ENCODE data around the gene APBB2.

APBB2 gene

GRCh38 chr4:41142376-41143310, 71.7 kb downstream of the APBB2 start:
- DNase-seq (ENCODE audit: low read depth in 1 of 2, low spot score in 1 of 2), result no peak

GRCh38 chr4:41141900-41142299, 72.4 kb downstream of the APBB2 start:
- no peak for DNase-seq (ENCODE audit: low read depth in 1 of 2, low spot score in 1 of 2)

GRCh38 chr4:41140410-41140809, 73.9 kb downstream of the APBB2 start:
- DNase-seq (ENCODE audit: low read depth in 1 of 2, low spot score in 1 of 2), result no peak

- no peak for DNase-seq (ENCODE audit: low read depth in 1 of 2, low spot score in 1 of 2)
Measured at GRCh38 chr4:41137879-41138278, 76.5 kb downstream of the APBB2 start.

GRCh38 chr4:41136456-41136855, 77.9 kb downstream of the APBB2 start:
- no peak for DNase-seq (ENCODE audit: low read depth in 1 of 2, low spot score in 1 of 2)

DNA sequence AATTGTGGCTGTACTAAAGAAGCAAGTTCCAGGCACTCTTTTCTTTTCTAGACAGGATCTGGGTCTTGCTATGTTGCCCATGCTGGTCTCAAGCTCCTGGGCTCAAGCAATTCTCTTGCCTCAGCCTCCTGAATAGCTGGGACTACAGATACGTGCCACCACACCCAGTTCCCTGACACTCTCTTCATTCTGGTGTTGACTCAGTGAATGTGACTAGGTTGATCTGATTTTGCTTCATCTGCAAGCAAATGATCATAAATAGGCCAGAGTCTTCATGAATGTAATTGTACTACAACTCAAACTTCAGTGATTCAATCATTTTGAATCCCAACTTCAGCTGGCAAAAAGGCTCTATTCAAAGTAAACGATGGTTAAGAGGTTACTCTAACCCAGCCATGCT, 78.5 kb downstream of the APBB2 start:
- DNase-seq (ENCODE audit: low read depth in 1 of 2, low spot score in 1 of 2), result no peak

GRCh38 chr4:41134581-41134980, 79.8 kb downstream of the APBB2 start:
- DNase-seq (ENCODE audit: low read depth in 1 of 2, low spot score in 1 of 2), result no peak

DNA sequence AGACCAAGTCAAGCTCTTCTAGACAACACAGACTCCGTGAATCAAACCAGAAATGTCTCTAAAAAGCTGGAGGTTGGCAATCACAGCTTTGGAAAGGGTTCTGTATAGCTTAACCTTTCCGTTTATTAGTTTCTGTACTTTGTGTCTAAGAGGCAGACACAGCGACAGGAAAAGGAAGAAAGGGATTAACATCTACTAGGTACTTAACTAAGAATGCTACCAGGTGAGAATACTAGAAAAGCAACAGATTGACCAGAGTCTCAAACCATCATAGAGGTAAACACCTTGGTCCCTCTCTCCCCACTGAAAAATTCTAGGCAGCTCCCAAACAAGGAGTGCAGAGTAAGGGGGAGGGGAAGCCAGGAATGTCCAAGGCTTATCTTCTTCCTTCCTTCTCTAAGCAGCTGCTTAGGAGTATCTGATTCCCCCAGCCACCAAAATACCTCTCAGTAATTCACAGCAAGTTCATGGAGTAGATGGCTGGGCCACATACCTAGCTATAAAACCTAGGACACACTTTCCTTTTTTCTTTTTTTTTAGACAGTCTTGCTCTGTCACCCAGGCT, 80.8 kb downstream of the APBB2 start:
- DNase-seq (ENCODE audit: low read depth in 1 of 2, low spot score in 1 of 2), result no peak

DNA sequence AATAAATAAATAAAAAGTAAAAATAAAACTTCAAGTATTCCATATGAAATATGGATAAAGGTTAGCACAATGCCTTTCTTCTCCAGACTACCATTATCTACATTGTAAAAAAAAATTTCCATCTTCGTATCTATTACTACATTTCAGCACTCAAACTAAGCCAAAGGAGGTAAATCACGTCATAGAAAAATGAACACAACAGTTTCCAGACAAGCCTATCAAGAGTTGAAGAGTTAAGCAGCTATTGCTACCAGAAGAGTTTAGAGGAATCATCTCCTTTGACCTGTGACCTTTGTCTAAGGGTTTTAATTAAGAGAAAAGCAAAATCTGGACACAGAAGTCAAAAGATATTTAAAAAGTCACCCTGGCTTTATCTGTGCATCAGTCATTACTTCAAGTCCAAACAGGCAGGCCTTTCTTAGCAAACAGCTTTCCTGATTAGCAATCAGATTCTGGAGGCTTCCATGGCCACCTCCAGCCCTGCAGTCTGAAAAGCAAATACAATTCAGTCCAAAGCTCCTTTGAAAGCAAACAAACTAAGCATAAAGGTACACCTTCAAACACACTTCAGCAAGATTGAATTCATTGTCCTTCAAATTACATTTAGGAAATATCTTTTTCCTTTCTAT, 82.2 kb downstream of the APBB2 start:
- no peak for DNase-seq (ENCODE audit: low read depth in 1 of 2, low spot score in 1 of 2)

DNA sequence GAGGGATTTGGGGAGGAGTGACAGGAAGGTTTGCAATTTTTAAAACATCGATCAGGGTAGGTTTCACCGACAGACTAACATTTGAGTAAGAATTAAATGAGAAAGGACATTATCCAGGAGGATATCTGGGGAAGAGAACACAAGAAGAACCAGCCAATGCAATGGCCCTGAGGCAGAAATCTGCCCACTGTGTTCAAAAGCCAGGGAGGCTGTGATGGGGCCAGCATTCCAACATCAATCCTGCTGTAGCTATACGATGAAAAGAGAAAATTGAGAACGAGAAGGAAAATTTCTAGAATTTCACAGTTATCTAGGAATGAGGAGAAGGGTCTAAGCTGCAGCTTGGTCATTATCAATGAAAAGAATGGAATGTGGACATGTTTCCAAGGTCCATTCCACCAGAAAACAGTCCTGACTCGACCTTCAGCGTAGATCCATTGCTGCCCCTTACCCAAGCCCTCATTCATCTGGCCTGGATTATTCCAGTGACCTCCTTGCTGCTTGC, 84.4 kb downstream of the APBB2 start:
- DNase-seq (ENCODE audit: low read depth in 1 of 2, low spot score in 1 of 2), result no peak

GRCh38 chr4:41129128-41129754, 85.1 kb downstream of the APBB2 start:
- DNase-seq (ENCODE audit: low read depth in 1 of 2, low spot score in 1 of 2), result no peak

DNA sequence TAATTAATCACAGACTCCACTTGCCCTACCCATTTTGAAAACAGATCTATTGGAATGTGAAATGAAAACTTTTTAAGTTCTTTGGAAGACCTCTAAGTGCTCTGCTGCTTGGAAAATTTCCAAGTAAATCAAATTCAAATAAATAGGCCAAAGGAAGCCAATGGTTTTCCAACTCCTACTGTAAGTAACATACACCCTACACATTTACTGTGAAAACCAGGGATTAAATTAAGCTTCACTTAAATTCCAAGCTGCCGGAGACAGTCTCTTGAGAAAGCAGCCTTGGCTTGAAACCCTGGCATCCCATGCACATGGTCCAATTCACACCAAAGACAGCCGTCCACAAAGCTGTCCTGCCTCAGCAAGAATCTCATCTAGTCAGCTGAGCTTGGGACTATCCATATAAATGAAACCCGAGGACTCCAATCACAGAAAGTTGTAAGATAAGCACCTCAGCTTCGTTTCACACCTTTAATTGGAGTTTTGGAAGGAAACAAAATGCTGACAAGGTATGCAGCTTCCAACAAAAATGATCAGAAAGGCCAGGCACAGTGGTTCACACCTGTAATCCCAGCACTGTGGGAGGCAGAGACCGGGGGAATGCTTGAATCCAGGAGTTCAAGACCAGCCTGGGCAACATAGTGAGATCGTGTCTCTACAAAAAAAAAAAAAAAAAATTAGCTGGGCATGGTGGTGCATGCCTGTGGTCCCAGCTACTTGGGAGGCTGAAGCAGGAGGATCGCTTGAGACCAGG, 88.6 kb downstream of the APBB2 start:
- no peak for DNase-seq (ENCODE audit: low read depth in 1 of 2, low spot score in 1 of 2)

- no peak for DNase-seq (ENCODE audit: low read depth in 1 of 2, low spot score in 1 of 2)
Measured at GRCh38 chr4:41124916-41125548, 89.3 kb downstream of the APBB2 start.

DNA sequence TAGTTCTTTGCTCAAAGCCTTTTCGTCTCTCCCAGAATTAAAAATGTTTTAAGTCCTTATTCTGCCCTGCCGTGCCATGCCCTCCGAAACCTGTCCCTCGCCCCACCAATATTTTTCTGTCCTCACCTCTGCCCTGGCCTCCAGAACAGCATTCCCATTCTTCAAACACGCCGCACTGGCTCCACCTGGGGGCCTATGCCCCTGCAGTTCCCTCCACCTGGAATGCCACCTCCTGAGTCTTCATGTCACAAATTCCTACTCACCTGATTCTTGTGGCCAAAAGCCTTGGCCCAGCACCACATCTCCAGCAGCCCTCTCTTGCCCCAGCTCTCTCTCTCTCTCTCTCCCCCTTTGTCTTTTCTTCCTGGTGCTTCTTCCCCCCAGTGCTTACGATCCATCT, 91.6 kb downstream of the APBB2 start:
- no peak for DNase-seq (ENCODE audit: low read depth in 1 of 2, low spot score in 1 of 2)

- no peak for DNase-seq (ENCODE audit: low read depth in 1 of 2, low spot score in 1 of 2)
Measured at GRCh38 chr4:41122309-41122708, 92.0 kb downstream of the APBB2 start.

DNA sequence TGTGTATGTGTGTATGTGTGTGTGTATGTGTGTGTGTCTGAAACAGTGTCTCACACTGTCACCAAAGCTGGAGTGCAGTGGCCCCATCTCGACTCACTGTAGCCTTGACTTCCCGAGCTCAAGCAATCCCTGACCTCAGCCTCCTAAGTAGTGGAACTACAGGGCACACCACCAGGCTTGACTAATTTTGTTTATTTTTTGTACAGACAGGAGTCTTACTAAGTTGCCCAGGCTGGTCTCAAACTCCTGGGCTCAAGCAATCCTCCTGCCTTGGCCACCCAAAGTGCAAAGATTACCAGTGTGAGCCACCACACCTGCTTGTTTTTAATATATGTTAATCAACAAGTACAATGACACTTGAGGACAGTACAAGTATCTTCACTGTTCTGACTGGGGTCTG, 92.4 kb downstream of the APBB2 start:
- no peak for DNase-seq (ENCODE audit: low read depth in 1 of 2, low spot score in 1 of 2)

GRCh38 chr4:41120297-41121217, 93.8 kb downstream of the APBB2 start:
- no peak for DNase-seq (ENCODE audit: low read depth in 1 of 2, low spot score in 1 of 2)

DNA sequence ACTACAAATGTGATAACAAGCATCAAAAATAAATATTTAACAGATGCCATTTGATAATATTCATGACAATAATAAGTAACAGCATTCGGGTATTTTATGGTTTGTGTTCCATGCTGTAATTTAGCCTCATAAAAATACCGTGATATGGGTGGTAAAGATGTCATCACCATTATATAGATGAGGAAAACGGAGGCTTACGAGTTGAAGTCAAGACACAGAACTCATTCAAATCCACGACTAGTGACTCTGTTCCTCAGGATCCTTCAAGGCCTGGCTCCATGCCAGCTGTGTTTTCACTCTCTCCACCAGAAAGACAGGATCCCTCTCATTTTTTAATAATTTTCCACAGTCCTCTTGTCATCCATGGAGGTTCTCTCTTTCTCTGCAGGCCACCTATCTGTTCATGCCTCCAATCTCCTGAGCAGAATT, 94.5 kb downstream of the APBB2 start:
- no peak for DNase-seq (ENCODE audit: low read depth in 1 of 2, low spot score in 1 of 2)

GRCh38 chr4:41111791-41112190, 102.6 kb downstream of the APBB2 start:
- DNase-seq (ENCODE audit: low read depth in 1 of 2, low spot score in 1 of 2), result no peak
